DLD1 (cell line): ENCODE measurements around the gene KCTD2.
"Not testable (repeated sequence)": the region's sequence is repeated elsewhere in the genome, so short reads cannot be mapped to it uniquely, and the experiment has no call there.

Experiments
- in situ Hi-C: cut with HindIII; loops from 2 replicates; pipeline ENCODE4 v1.10.0; 2017; ENCODE audit warnings: low sequenced_read_pairs

The KCTD2 gene

GRCh38 chr17:75046407-75047289, at the start of gene KCTD2, which contains the start of gene ATP5PD:
TSS of gene KCTD2 (plus strand) at chr17:75047225. CDS start at chr17:75047251, 26 bp downstream.
TSS of gene ATP5PD (minus strand) at chr17:75046969. CDS start at chr17:75042650, 4,319 bp downstream.
- in situ Hi-C loops = no loop called here

GRCh38 chr17:74998783-74999182, 48.2 kb upstream of the KCTD2 start:
- in situ Hi-C loops = no loop called here

GRCh38 chr17:74999523-74999922, 47.5 kb upstream of the KCTD2 start:
- in situ Hi-C loops = no loop called here

GRCh38 chr17:75001915-75002843, 44.8 kb upstream of the KCTD2 start:
- in situ Hi-C loops = no loop called here

DNA sequence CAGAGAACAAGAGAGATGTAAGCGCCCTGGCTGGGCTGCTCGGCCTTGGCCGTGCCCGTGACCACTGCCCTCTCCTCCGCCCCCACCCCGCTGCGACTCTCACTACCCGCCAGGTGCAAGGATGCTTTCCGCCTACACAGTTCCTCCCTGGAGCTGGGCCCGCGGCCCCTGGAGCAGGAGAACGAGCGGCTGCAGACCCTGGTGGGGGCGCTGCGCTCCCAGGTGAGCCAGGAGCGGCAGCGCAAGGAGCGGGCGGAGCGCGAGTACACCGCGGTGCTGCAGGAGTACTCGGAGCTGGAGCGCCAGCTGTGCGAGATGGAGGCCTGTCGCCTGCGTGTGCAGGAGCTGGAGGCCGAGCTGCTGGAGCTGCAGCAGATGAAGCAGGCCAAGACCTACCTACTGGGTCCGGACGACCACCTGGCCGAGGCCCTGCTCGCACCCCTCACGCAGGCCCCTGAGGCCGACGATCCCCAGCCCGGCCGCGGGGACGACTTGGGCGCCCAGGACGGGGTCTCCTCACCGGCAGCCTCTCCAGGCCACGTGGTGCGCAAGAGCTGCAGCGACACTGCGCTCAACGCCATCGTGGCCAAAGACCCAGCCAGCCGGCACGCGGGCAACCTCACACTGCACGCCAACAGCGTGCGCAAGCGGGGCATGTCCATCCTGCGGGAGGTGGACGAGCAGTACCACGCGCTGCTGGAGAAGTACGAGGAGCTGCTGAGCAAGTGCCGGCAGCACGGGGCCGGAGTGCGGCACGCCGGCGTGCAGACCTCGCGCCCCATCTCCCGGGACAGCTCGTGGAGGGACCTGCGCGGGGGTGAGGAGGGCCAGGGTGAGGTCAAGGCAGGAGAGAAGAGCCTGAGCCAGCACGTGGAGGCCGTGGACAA, 43.7 kb upstream of the KCTD2 start:
- in situ Hi-C loops = no loop called here

DNA sequence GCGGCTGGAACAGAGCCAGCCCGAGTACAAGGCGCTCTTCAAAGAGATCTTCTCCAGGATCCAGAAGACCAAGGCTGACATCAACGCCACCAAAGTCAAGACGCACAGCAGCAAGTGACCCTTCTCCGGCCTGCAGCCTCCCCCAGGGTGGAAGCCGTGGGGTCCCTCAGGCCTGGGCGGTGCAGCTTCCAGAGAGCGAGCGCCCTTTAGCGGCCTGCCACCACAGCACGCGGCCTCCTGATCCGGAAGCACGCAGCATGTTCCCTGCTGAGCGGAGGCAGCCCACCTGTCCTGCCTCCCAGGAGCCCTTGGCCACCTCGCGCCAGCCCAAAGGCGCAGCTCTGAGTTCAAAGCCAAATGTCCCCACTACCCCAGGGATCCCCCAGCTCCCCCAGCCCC, 43.1 kb upstream of the KCTD2 start:
- in situ Hi-C loops = no loop called here

GRCh38 chr17:75004371-75004770, 42.7 kb upstream of the KCTD2 start:
- in situ Hi-C loops = no loop called here

- in situ Hi-C loops = no loop called here
Measured at GRCh38 chr17:75005291-75005690, 41.7 kb upstream of the KCTD2 start.

DNA sequence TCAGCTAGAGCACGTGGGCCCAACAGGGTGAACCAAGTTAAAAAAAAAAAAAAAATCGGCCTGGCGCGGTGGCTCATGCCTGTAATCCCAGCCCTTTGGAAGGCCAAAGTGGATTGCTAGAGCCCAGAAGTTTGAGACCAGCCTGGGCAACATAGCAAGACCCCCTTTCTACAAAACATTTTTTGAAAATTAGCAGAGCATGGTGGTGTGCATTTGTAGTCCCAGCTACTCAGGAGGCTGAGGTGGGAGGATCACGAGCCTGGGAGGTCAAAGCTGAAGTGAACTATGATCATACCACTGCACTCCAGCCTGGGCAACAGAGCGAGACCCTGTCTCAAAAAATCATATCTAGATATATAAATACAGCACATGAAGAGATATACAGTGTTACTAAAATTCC, 40.9 kb upstream of the KCTD2 start:
- in situ Hi-C loops = not testable (repeated sequence)

DNA sequence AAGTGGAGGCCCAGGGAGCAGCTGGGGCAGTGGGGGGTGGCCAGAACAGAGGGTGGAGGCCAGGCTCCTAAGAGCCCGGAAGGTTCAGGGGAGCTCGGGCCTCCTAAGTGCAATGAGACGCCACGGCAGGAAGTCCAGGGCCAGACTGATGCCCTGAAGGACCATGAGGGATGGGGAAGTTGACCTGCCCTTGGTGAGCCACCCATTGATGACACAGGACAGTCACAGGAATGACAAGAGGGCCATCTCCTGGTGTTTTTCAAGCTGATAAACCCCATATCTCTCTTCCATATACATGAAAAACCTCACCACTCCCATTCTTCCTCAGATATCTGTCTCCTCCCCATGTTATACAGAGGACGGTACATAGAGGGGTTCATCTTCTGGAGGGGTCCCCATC, 40.4 kb upstream of the KCTD2 start:
- in situ Hi-C loops = no loop called here

- in situ Hi-C loops = no loop called here
Measured at GRCh38 chr17:75008373-75008772, 38.7 kb upstream of the KCTD2 start.

- in situ Hi-C loops = no loop called here
Measured at GRCh38 chr17:75009139-75009724, 37.8 kb upstream of the KCTD2 start.

GRCh38 chr17:75010683-75011400, 36.2 kb upstream of the KCTD2 start:
- in situ Hi-C loops = no loop called here

GRCh38 chr17:75011401-75012095, 35.5 kb upstream of the KCTD2 start:
- in situ Hi-C loops = no loop called here

DNA sequence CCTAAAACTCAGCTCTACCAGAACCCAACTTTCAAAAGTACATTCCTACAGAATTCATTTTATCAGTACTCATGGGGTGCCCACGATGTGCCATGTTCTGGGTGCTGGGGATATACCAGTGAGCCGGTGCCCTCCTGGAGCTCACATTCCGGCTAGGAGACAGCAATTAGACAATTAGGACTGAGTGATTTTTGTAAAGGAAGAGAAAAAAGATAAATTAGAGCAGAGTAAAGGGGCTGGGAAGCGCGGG, 35.0 kb upstream of the KCTD2 start:
- in situ Hi-C loops = no loop called here

DNA sequence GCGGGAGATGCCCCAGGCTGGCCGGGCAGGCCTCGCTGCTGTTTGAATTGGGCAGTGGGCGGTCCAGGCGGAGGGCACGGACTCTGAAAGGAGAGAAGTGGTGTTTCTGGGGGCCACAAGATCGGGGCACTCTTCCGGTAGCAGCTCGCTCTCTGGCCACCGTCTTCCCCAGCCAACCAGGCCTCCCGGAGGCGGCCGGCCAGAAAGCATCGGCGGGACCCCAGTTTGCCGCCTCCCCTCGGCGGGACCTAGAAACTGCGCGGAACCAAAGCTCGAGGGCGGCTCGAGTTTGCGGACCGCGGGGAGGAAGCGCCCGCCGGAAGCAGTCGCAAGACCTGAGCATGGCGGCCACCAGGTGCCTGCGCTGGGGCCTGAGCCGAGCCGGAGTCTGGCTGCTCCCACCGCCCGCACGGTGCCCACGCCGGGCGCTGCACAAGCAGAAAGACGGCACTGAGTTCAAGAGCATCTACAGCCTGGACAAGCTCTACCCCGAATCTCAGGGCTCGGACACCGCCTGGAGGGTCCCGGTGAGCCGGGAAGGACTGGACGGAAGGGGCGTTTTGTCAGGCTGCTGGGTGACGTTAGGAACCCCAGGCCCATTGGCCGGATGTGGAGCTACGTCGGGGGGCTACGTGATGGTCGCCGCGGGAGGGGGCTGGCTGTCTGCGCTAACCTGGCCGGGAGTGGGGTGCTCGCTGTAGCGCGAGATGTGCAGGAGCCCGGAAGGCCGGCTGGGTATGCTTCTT, 34.5 kb upstream of the KCTD2 start, which contains the start of gene MRPL58:
Gene MRPL58, plus strand, starts transcription at position 325 of the 746 bp plus-strand sequence. Its CDS starts 17 bp downstream, at position 342.
- in situ Hi-C loops = no loop called here

DNA sequence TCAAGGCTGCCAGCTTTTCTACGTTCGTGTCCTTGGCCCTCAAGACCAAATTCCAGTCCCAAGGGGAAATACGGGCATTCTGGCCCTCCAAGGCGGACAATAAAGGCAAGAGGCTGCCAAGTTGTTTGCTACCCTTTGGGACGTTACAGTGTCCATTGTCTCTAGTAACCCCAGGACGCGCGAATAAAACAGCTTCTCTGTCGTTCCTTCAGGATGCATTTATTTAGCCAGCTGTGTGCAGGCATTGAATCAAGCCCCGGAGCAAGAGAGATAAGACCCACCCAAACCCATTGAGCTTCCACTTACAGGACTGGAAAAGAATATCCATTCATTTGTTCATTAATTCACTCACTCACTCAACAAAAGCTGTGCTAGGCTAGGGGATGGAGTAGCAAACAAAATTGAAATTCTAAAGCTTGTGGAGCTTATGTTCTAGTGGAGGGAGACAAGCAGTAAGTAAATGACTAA, 33.9 kb upstream of the KCTD2 start:
- in situ Hi-C loops = no loop called here

GRCh38 chr17:75019146-75019545, 27.9 kb upstream of the KCTD2 start:
- in situ Hi-C loops = no loop called here
